SU-DHL-6 (cell line): Measurements from ENCODE around the gene CAMK2D.

Source experiments
- CTCF ChIP-seq: fragments of 200-600 bp; sonication (generic); IDR thresholded peaks from one replicate; pipeline ENCODE4 v1.5.1; 2017; ENCODE audit warnings: antibody characterized with exemption, mild to moderate bottlenecking, low read length, moderate library complexity; ENCODE audit not compliant: insufficient read depth, poor library complexity, severe bottlenecking
- EZH2phosphoT487 ChIP-seq: fragments of 200-600 bp; sonication (generic), shearing (Covaris generic); conservative IDR thresholded peaks from 2 replicates; pipeline ENCODE4 v1.6.1; 2018; ENCODE audit warnings: mild to moderate bottlenecking, antibody characterized with exemption, low read length, moderate library complexity, mixed read lengths

GRCh38 chr4:113604955-113605354 is 156.6 kb downstream of the CAMK2D start:
- TF ChIP-seq CTCF (no peak), EZH2phosphoT487 (no peak)
